ENCODE data around the gene AKR1C2. TPM values are rescaled to one million over a fixed set of nuclear protein-coding genes. Genes with fewer than 3 reads are reported as not detected.

The AKR1C2 gene
- total RNA-seq, 2 experiments from 2014 or later = not detected

DNA sequence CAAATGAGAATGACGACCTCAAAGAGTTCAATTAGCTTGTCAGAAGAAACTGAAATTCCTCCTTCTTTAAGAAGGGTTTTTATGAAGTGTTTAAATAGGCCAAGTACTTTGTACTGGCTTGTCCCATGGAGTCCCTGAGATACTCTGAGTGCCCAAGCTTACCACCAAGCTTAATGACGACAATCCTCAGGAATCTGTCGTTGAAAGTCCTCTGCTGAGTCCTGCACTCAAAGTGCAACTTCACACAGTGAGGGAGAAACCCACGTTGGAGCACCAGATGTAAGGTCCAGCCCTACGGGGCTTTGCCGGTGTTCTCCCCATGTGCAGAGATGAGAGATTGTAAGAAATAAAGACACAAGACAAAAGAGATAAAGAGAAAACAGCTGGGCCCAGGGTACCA, 42.8 kb upstream of the AKR1C2 start:
- POLR2A ChIA-PET = no interaction called here
- H3K4me1 ChIP-seq (ENCODE audit: insufficient read depth, low read length, poor library complexity, severe bottlenecking) = no peaks in the 10 kb centered on the region
- H2AFZ ChIP-seq (ENCODE audit: low read length) = no peak overlapping the region
- H3K9me2 ChIP-seq (ENCODE audit: insufficient read depth, low read length) = no peaks in the 10 kb centered on the region
- H3K4me3 ChIP-seq (ENCODE audit: low read depth, low read length, poor library complexity, severe bottlenecking) = no peak overlapping the region
- intact Hi-C loops (cut with micrococcal nuclease; ENCODE audit: unreplicated experiment) = no loop called here
- CTCF ChIA-PET (ENCODE audit: unreplicated experiment) = no interaction called here
- no peaks in the 10 kb centered on the region for H3K79me2 ChIP-seq (ENCODE audit: insufficient read depth, low read depth, low read length)
- no peaks in the 10 kb centered on the region for H4K20me1 ChIP-seq (ENCODE audit: insufficient read depth, low read length)
- H3K27ac ChIP-seq (ENCODE audit: low read depth, low read length, poor library complexity, severe bottlenecking) = no peak overlapping the region
- H3K36me3 ChIP-seq (ENCODE audit: insufficient read depth, low read length) = no peaks in the 10 kb centered on the region
- no peak overlapping the region for H3K4me2 ChIP-seq (ENCODE audit: low read length)
- DNase-seq (ENCODE audit: low spot score) = no peak
- H3K9me3 ChIP-seq (ENCODE audit: low read length) = no peaks in the 10 kb centered on the region
- no TSS peak for BruUV-seq (replicated peaks)
- TF ChIP-seq, protein P1, sequence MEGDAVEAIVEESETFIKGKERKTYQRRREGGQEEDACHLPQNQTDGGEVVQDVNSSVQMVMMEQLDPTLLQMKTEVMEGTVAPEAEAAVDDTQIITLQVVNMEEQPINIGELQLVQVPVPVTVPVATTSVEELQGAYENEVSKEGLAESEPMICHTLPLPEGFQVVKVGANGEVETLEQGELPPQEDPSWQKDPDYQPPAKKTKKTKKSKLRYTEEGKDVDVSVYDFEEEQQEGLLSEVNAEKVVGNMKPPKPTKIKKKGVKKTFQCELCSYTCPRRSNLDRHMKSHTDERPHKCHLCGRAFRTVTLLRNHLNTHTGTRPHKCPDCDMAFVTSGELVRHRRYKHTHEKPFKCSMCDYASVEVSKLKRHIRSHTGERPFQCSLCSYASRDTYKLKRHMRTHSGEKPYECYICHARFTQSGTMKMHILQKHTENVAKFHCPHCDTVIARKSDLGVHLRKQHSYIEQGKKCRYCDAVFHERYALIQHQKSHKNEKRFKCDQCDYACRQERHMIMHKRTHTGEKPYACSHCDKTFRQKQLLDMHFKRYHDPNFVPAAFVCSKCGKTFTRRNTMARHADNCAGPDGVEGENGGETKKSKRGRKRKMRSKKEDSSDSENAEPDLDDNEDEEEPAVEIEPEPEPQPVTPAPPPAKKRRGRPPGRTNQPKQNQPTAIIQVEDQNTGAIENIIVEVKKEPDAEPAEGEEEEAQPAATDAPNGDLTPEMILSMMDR (conservative IDR thresholded peaks at IDR 0.05; ENCODE audit: low read length) = no peak
- TF ChIP-seq EZH2phosphoT487 (IDR thresholded peaks at IDR 0.05; ENCODE audit: borderline replicate concordance, low read depth, low read length) = no peak

GRCh38 chr10:5045095-5045494, 41.4 kb upstream of the AKR1C2 start:
- ChIA-PET CTCF (ENCODE audit: unreplicated experiment) (no interaction called here), POLR2A (no interaction called here)
- Histone ChIP-seq H3K9me3 (ENCODE audit: low read length) (no peaks in the 10 kb centered on the region), H3K9me2 (ENCODE audit: insufficient read depth, low read length) (no peaks in the 10 kb centered on the region), H3K4me2 (ENCODE audit: low read length) (no peak overlapping the region), H3K79me2 (ENCODE audit: insufficient read depth, low read depth, low read length) (no peaks in the 10 kb centered on the region), H3K4me1 (ENCODE audit: insufficient read depth, low read length, poor library complexity, severe bottlenecking) (no peaks in the 10 kb centered on the region), H3K27ac (ENCODE audit: low read depth, low read length, poor library complexity, severe bottlenecking) (no peak overlapping the region), H3K4me3 (ENCODE audit: low read depth, low read length, poor library complexity, severe bottlenecking) (no peak overlapping the region), H2AFZ (ENCODE audit: low read length) (no peak overlapping the region), H3K36me3 (ENCODE audit: insufficient read depth, low read length) (no peaks in the 10 kb centered on the region), H4K20me1 (ENCODE audit: insufficient read depth, low read length) (no peaks in the 10 kb centered on the region)
- intact Hi-C loops (cut with micrococcal nuclease; ENCODE audit: unreplicated experiment) = no loop called here
- BruUV-seq (replicated peaks) = no TSS peak
- no peak for DNase-seq (ENCODE audit: low spot score)
- TF ChIP-seq EZH2phosphoT487 (IDR thresholded peaks at IDR 0.05; ENCODE audit: borderline replicate concordance, low read depth, low read length) = no peak
- TF ChIP-seq, protein P1 (conservative IDR thresholded peaks at IDR 0.05; ENCODE audit: low read length) = no peak

DNA sequence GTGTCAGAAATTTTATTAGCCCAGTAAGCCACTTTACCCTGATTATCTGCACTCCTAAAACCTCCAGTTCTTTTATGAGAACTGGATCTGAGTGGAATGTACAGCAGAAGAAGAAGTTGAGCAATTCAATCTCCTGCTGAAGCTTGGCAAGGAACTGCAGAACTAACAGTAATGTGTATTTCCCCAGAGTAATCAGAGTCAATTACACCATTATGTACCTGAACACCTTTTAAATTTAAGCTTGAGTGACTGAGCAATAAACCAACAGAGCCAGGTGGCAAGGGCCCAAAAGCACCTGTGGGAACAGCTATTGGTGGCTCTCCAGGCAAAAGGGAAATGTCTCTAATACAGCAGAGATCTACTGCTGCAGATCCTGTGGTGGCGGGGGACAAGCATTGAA, 40.1 kb upstream of the AKR1C2 start:
- Histone ChIP-seq H3K9me3 (ENCODE audit: low read length) (no peaks in the 10 kb centered on the region), H3K9me2 (ENCODE audit: insufficient read depth, low read length) (no peaks in the 10 kb centered on the region), H3K79me2 (ENCODE audit: insufficient read depth, low read depth, low read length) (no peaks in the 10 kb centered on the region), H3K4me2 (ENCODE audit: low read length) (no peak overlapping the region), H3K36me3 (ENCODE audit: insufficient read depth, low read length) (no peaks in the 10 kb centered on the region), H4K20me1 (ENCODE audit: insufficient read depth, low read length) (no peaks in the 10 kb centered on the region), H3K4me3 (ENCODE audit: low read depth, low read length, poor library complexity, severe bottlenecking) (no peak overlapping the region), H3K4me1 (ENCODE audit: insufficient read depth, low read length, poor library complexity, severe bottlenecking) (no peaks in the 10 kb centered on the region), H2AFZ (ENCODE audit: low read length) (no peak overlapping the region), H3K27ac (ENCODE audit: low read depth, low read length, poor library complexity, severe bottlenecking) (no peak overlapping the region)
- no peak for DNase-seq (ENCODE audit: low spot score)
- intact Hi-C loops (cut with micrococcal nuclease; ENCODE audit: unreplicated experiment) = no loop called here
- TF ChIP-seq EZH2phosphoT487 (IDR thresholded peaks at IDR 0.05; ENCODE audit: borderline replicate concordance, low read depth, low read length) = no peak
- TF ChIP-seq, protein P1 (conservative IDR thresholded peaks at IDR 0.05; ENCODE audit: low read length) = no peak
- ChIA-PET POLR2A (interaction anchor here (0.7 kb wide), 1 partner anchor 1100 kb away, joined by 3 read pairs; no protein-coding TSS in a partner anchor), CTCF (ENCODE audit: unreplicated experiment) (no interaction called here)
- no TSS peak for BruUV-seq (replicated peaks)
